Glutamatergic neuron (in vitro differentiated cells): Measurements from ENCODE around the gene VANGL1. TPM values are rescaled to one million over a fixed set of nuclear protein-coding genes. Genes with fewer than 3 reads are reported as not detected.

Source experiments
- DNase-seq: peaks from one replicate; pipeline ENCODE4 v3.0.0; 2022
- H3K27ac Mint-ChIP-seq: one replicate; pipeline ENCODE4 v1.8.0; 2020; ENCODE audit warnings: mild to moderate bottlenecking, mixed read lengths, inconsistent platforms; ENCODE audit not compliant: unreplicated experiment
- H3K27me3 Mint-ChIP-seq: one replicate; pipeline ENCODE4 v1.8.0; 2020; ENCODE audit warnings: mild to moderate bottlenecking, moderate library complexity, mixed read lengths, inconsistent platforms; ENCODE audit not compliant: unreplicated experiment
- H3K36me3 Mint-ChIP-seq: one replicate; pipeline ENCODE4 v1.8.0; 2020; ENCODE audit warnings: mild to moderate bottlenecking, mixed read lengths, inconsistent platforms; ENCODE audit not compliant: unreplicated experiment
- H3K4me1 Mint-ChIP-seq: one replicate; pipeline ENCODE4 v1.8.0; 2020; ENCODE audit warnings: mild to moderate bottlenecking, low read depth, mixed read lengths, inconsistent platforms; ENCODE audit not compliant: unreplicated experiment
- H3K4me3 Mint-ChIP-seq: one replicate; pipeline ENCODE4 v1.8.0; 2020; ENCODE audit warnings: mild to moderate bottlenecking, mixed read lengths, inconsistent platforms; ENCODE audit not compliant: unreplicated experiment
- H3K9me3 Mint-ChIP-seq: one replicate; pipeline ENCODE4 v1.8.0; 2020; ENCODE audit warnings: mild to moderate bottlenecking, moderate library complexity, mixed read lengths, inconsistent platforms; ENCODE audit not compliant: unreplicated experiment
- total RNA-seq: library from RNA; stranded (reverse); fragmentation: NEBNext Ultra II Directional; extraction: Animal tissue kit (Norgen Biotek cat#: 25700); gene quantifications from one replicate; pipeline ENCODE4 v1.2.1, GENCODE V29; 2021; ENCODE audit not compliant: unreplicated experiment
- TF ChIP-seq, protein P1 (sequence below): fragments of 200-600 bp; sonication (generic); IDR thresholded peaks from one replicate; pipeline ENCODE4 v1.5.0; 2021; ENCODE audit not compliant: partially characterized antibody, unreplicated experiment

Gene VANGL1
- total RNA-seq, 1 donor from 2014 or later = 4.6 TPM

DNA sequence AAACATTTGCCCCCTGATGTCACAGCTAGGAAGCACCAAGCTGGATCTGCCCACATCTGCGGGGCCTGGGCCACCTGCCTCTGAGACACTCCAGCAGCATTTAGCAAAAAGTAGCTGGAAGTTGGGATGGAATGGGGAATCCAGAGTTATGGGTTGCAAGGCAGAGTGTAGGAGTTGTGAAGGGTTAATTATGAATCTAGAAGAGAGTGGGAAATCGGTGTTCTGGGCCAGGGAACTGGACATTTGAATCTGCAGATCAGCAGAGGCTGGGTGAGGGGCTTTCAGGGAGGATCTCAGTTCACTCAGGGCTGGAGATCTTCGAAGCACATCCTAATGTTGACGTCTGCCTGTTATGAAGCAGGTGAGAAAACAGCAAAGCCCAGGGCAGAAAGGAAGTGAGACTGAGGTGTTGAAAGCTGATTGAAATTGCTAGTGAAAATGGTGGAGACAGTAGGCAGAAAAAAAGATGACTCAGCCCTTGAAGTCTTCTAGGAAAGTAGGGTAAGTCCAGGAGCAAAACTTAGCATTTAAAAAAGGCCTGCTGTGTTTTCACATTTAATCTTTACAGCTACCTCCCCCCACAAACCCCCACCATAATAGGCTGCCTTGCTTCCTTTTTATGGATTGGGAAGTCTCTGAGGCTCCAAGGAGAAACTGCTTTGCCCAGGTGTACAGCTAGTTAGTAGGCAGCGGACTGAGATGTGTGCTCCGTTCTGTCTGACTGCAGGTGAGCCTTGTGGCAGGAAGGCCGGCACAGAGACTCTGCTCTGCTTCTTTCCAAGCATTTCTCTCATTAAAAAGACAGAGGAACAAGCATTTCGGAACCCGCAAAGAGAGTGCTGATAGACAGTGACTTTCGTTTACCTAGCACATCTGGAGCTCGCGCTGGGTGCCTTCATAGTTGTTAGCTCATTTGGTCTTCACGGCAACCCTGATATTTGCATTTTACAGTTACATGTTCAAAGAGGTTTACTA lies 7.2 kb downstream of the VANGL1 start:
- TF ChIP-seq, protein P1, sequence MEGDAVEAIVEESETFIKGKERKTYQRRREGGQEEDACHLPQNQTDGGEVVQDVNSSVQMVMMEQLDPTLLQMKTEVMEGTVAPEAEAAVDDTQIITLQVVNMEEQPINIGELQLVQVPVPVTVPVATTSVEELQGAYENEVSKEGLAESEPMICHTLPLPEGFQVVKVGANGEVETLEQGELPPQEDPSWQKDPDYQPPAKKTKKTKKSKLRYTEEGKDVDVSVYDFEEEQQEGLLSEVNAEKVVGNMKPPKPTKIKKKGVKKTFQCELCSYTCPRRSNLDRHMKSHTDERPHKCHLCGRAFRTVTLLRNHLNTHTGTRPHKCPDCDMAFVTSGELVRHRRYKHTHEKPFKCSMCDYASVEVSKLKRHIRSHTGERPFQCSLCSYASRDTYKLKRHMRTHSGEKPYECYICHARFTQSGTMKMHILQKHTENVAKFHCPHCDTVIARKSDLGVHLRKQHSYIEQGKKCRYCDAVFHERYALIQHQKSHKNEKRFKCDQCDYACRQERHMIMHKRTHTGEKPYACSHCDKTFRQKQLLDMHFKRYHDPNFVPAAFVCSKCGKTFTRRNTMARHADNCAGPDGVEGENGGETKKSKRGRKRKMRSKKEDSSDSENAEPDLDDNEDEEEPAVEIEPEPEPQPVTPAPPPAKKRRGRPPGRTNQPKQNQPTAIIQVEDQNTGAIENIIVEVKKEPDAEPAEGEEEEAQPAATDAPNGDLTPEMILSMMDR = no peak
- no peaks in the 10 kb centered on the region for H3K27me3 Mint-ChIP-seq
- no peak overlapping the region for H3K4me3 Mint-ChIP-seq
- H3K27ac Mint-ChIP-seq = no peak overlapping the region
- H3K36me3 Mint-ChIP-seq = no peaks in the 10 kb centered on the region
- no peaks in the 10 kb centered on the region for H3K9me3 Mint-ChIP-seq
- no peak for DNase-seq
- peaks cover 4% of the 10 kb centered on the region for H3K4me1 Mint-ChIP-seq

DNA sequence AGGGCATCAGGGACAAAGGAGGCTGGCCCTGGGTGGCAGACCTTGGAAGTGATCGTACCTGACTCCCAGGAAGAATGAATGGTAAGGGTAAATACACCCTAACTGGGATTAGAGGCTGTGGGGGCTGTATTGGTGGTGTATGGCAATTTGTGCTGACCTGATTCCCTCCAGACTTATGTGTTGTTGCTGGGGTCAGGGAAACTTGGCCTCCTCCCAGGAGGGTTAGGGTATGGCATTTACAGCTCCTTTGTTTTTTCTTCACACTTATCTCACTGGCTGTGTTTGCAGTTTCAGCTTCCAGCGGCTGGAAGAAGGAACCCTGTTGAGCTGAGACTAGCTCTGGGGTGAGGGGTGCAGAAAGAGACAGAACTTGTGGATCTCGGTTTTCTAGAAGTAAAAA lies 8.2 kb downstream of the VANGL1 start:
- DNase-seq = no peak
- Mint-ChIP-seq H3K9me3 (no peaks in the 10 kb centered on the region), H3K4me3 (no peak overlapping the region), H3K36me3 (no peaks in the 10 kb centered on the region), H3K27me3 (no peaks in the 10 kb centered on the region), H3K4me1 (peaks cover 4% of the 10 kb centered on the region), H3K27ac (no peak overlapping the region)
- TF ChIP-seq, protein P1 = no peak

DNA sequence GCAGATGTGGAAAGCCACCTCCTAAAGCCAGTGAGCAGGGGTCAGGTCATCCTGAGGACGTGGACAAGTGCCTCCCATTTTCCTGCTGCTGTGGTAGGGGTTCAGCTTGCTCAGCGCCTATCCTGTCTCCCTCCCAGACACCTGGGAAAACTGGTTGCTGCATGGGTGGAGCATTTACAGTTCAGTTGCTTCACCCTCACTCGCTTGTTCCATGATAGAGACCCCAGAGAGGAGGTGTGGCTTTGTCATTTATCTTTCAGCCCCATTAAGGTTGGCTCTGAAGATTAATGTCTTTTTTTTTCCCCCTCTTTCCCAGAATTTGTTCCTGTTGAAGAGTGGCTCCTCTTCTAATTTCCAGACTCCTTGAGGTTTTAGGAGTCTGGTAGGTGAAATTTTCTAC lies 9.2 kb downstream of the VANGL1 start:
- Mint-ChIP-seq H3K4me1 (peaks cover 6% of the 10 kb centered on the region), H3K36me3 (no peaks in the 10 kb centered on the region), H3K9me3 (no peaks in the 10 kb centered on the region), H3K27ac (no peak overlapping the region), H3K27me3 (no peaks in the 10 kb centered on the region), H3K4me3 (no peak overlapping the region)
- no peak for DNase-seq
- TF ChIP-seq, protein P1 = no peak

DNA sequence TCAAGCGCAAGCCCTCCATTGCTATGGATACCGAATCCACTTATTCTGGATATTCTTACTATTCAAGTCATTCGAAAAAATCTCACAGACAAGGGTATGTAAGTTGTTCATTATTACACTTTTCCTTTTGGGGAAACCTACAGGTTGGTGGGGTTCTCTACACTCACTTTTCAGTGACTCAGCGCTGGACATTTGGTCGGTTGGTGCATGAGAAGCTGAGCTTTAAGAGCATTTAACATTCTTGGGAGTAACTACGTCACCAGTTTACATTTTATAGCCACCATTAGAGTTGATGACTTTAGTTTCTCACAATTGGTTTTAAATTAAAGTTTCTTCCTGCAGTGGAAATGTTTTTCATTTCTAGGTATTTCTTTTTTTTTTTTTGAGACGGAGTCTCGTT lies 9.6 kb downstream of the VANGL1 start:
- H3K36me3 Mint-ChIP-seq = no peaks in the 10 kb centered on the region

More for the DNA sequence above, 9.6 kb downstream of the VANGL1 start:
- no peak for DNase-seq
- Mint-ChIP-seq H3K4me3 (no peak overlapping the region), H3K4me1 (peaks cover 6% of the 10 kb centered on the region), H3K9me3 (no peaks in the 10 kb centered on the region), H3K27ac (no peak overlapping the region), H3K27me3 (no peaks in the 10 kb centered on the region)
- TF ChIP-seq, protein P1 = no peak
